Stomach (tissue), 9 donors: ENCODE results near the gene MDFI. TPM values are rescaled to one million over a fixed set of nuclear protein-coding genes. Genes with fewer than 3 reads are reported as not detected.

Experiments
- DNase-seq, 2 donors: peaks; one replicate each; pipeline versions ENCODE4 v3.0.0 to v3.0.0-alpha.2; 2013 to 2019
- H3K27ac ChIP-seq, 5 donors: fragments of 200-600 bp in 4 of 5; sonication (generic) in 4 of 5; one replicate each; pipeline ENCODE4 v1.5.1; 2013 to 2019; ENCODE audit warnings: mild to moderate bottlenecking in 1 of 5, moderate library complexity in 1 of 5
- H3K27me3 ChIP-seq, 3 donors: fragments of 200-600 bp; sonication (generic); one replicate each; pipeline ENCODE4 v1.5.1; 2017 to 2019; ENCODE audit warnings: mixed run types in 1 of 3
- H3K36me3 ChIP-seq, 4 donors: fragments of 200-600 bp; sonication (generic); 1 replicate in 3 of 4; 2 replicates in 1 of 4; pipeline ENCODE4 v1.5.1; 2016 to 2019
- H3K4me1 ChIP-seq, 4 donors: fragments of 200-600 bp; sonication (generic); one replicate each; pipeline ENCODE4 v1.5.1; 2016 to 2019
- H3K4me3 ChIP-seq, 4 donors: fragments of 200-600 bp; sonication (generic) in 3 of 4; one replicate each; pipeline ENCODE4 v1.5.1; 2016 to 2019; ENCODE audit warnings: mild to moderate bottlenecking in 1 of 4
- H3K9me3 ChIP-seq, 4 donors: fragments of 200-600 bp; sonication (generic); one replicate each; pipeline ENCODE4 v1.5.1; 2016 to 2019
- EP300 ChIP-seq: sonication (generic); formaldehyde crosslinking; IDR thresholded peaks from one replicate; pipeline ENCODE4 v1.6.1; 2017; ENCODE audit warnings: antibody characterized with exemption
- POLR2A ChIP-seq, 4 donors: fragments of 450-650 bp; IDR thresholded peaks; one replicate each; pipeline ENCODE4 v1.6.1; 2016; ENCODE audit warnings: antibody characterized with exemption in 4 of 4, control low read depth in 2 of 4, mild to moderate bottlenecking in 1 of 4, moderate library complexity in 1 of 4
- POLR2AphosphoS5 ChIP-seq, 3 donors: sonication (generic); formaldehyde crosslinking; IDR thresholded peaks; one replicate each; pipeline ENCODE4 v1.6.1; 2016; ENCODE audit warnings: antibody characterized with exemption in 3 of 3
- WGBS, 5 donors: extraction: QIAGEN DNeasy Blood & Tissue Kit in 3 of 5; methylation state at CpG; one replicate each; pipeline versions ENCODE4 v1.1.5 to v1.1.7; 2013 to 2018; 5-methylcytosine and 5-hydroxymethylcytosine counted together
- intact Hi-C: fragments of 100-400 bp; cut with DNase I; formaldehyde crosslinking; loops from one replicate; pipeline ENCODE4 v1.15.1; 2023; ENCODE audit warnings: low total_unique reads
- polyA plus RNA-seq, 3 donors: library from polyadenylated mRNA; stranded (reverse); fragments of 200-250 nt; gene quantifications; one replicate each; pipeline ENCODE4 v1.2.3, GENCODE V29; 2013
- total RNA-seq, 5 donors: library from RNA; depleted of rRNA; stranded (reverse); fragments of >200 nt; gene quantifications; one replicate each; pipeline versions ENCODE4 v1.1.0 to v1.2.3, GENCODE V29; 2014 to 2016
- TF ChIP-seq, protein P1 (sequence below), 7 experiments: fragments of 450-650 bp in 4 of 7; fragments of 200-600 bp in 3 of 7; sonication (generic) in 3 of 7; IDR thresholded peaks; one replicate each; pipeline ENCODE4 v1.5.1; 2016 to 2019; ENCODE audit warnings: antibody characterized with exemption in 7 of 7, control low read depth in 2 of 7, mild to moderate bottlenecking in 1 of 7
- donor health status: healthy with polysubstance abuse.
- donor health status: Bipolar disorder and iron deficiency.
- donor health status: healthy.

MDFI gene
- total and polyA plus RNA-seq, 8 donors: 3.7 to 17.2 (median 8.3) TPM; not detected in 1

DNA sequence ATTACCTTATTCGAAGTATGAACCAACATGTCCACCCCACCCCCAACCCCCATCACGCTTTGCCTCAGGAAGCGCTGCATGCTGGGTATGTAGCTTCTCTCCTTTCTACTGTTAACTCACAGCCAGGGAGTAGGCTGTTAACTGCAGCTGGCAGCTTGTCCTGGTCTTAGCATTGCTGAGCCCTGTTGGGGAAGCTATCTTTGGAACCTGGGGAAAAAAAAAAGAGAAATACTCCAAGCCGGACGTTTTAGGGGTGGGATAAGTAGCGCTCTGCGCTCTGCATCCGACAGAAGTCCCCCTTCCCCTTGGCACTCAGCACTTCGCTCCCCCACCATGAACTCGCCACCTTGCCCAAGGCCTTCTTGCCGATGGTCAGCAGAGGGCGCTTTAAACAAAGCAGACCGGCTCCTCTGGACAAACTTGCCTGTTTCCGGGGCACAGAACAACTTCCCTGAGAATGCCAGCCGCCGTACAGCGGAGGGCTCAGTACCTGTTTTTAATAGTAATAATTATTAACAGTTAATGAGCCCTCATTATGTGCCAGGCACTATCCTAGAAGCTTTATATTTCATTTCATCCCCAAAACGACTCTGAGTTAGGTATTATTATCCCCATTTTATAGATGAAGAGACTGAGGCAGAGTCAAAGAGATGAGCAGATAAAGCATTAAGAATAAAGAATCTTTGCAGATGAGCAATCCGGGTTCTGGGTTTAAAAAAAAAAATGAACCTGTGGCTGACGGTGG is 35.2 kb upstream of the MDFI start:
- H3K27me3 ChIP-seq: peaks cover 0 to 7% (median 0%) of the 10 kb centered on the region in 3 donors
- peak overlapping the region in 1 of 4 donors; percentile 6 for H3K4me3 ChIP-seq
- H3K9me3 ChIP-seq: no peaks in the 10 kb centered on the region
- H3K4me1 ChIP-seq: peaks cover 3 to 30% (median 22%) of the 10 kb centered on the region in 4 donors
- H3K36me3 ChIP-seq: peaks cover 12 to 29% (median 27%) of the 10 kb centered on the region in 4 donors
- TF ChIP-seq POLR2AphosphoS5 (IDR thresholded peaks at IDR 0.05) (peak in 1 of 3 donors; percentile 58), EP300 (no peak), POLR2A (IDR thresholded peaks at IDR 0.05) (no peak)
- TF ChIP-seq, protein P1, sequence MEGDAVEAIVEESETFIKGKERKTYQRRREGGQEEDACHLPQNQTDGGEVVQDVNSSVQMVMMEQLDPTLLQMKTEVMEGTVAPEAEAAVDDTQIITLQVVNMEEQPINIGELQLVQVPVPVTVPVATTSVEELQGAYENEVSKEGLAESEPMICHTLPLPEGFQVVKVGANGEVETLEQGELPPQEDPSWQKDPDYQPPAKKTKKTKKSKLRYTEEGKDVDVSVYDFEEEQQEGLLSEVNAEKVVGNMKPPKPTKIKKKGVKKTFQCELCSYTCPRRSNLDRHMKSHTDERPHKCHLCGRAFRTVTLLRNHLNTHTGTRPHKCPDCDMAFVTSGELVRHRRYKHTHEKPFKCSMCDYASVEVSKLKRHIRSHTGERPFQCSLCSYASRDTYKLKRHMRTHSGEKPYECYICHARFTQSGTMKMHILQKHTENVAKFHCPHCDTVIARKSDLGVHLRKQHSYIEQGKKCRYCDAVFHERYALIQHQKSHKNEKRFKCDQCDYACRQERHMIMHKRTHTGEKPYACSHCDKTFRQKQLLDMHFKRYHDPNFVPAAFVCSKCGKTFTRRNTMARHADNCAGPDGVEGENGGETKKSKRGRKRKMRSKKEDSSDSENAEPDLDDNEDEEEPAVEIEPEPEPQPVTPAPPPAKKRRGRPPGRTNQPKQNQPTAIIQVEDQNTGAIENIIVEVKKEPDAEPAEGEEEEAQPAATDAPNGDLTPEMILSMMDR (IDR thresholded peaks at IDR 0.05): peak in 5 of 7 experiments; percentile 82 to 89 (median 84)
- WGBS, 5 donors: 4 to 6% (median 4%) methylated on average over 20 of the region's 20 CpGs
- DNase-seq: peak; percentile 79 to 96
- H3K27ac ChIP-seq: peak overlapping the region in 3 of 5 donors; percentile 23 to 62 (median 46)
- intact Hi-C loops: loop anchor here (5.0 kb wide), 1 partner anchor 79 kb away; no protein-coding TSS in a partner anchor

DNA sequence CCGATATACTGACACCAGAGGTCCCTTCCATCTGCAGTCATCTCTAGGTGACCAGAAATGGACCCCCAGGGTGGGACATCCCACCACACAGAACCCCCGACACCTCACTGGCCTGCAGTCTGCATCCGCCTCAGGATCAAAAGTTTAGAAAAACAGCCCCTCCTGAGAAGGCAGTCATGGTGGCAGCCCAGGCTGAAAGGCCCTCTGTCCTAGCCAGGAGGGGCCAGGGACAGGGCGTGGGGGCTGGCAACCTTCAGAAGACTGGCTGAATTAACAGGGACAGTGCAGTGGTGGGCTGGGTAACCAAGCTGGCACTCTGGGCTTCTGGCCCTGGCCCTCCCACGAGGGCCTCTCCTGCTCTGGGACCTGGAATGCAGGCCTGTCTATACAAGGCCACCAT is 34.3 kb upstream of the MDFI start:
- Histone ChIP-seq H3K9me3 (no peaks in the 10 kb centered on the region), H3K27me3 (peaks cover 0 to 7% (median 0%) of the 10 kb centered on the region in 3 donors), H3K27ac (no peak overlapping the region), H3K36me3 (peaks cover 4 to 19% (median 17%) of the 10 kb centered on the region in 4 donors), H3K4me3 (no peak overlapping the region), H3K4me1 (peaks cover 3 to 25% (median 19%) of the 10 kb centered on the region in 4 donors)
- intact Hi-C loops: loop anchor here (5.0 kb wide), 1 partner anchor 78 kb away; no protein-coding TSS in a partner anchor
- DNase-seq: no peak
- TF ChIP-seq POLR2A (IDR thresholded peaks at IDR 0.05) (no peak), EP300 (no peak)
- WGBS, 5 donors: 59 to 75% (median 62%) methylated on average over 4 to 5 of the region's 5 CpGs

DNA sequence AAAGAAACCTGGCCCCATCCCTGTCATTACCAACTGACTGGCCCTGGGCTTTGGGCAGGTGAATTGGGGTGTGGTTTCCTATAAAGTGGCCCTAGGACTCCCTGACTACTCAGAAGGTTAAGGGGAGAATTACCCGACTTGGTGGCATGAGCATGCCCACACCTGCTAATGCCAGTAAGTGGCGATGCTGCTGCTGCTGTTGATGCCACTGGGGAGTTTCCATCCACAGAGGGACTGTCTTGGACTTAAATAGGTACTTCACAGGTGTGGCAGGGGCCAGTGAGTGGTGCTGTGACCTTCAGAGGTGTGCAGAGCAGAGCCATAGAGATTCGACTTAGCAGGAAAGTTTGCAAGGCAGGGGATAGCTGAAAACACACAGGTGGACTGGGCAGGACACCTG is 32.6 kb upstream of the MDFI start:
- Histone ChIP-seq H3K9me3 (no peaks in the 10 kb centered on the region), H3K4me1 (peaks cover 3 to 21% (median 18%) of the 10 kb centered on the region in 4 donors), H3K27me3 (peaks cover 0 to 7% (median 0%) of the 10 kb centered on the region in 3 donors), H3K36me3 (peaks cover 0 to 3% (median 2%) of the 10 kb centered on the region in 4 donors), H3K4me3 (no peak overlapping the region), H3K27ac (no peak overlapping the region)
- intact Hi-C loops: no loop called here
- no peak for DNase-seq
- TF ChIP-seq POLR2AphosphoS5 (IDR thresholded peaks at IDR 0.05) (no peak), POLR2A (IDR thresholded peaks at IDR 0.05) (no peak)
- WGBS, 5 donors: 31 to 62% (median 38%) methylated on average over 3 of the region's 3 CpGs

DNA sequence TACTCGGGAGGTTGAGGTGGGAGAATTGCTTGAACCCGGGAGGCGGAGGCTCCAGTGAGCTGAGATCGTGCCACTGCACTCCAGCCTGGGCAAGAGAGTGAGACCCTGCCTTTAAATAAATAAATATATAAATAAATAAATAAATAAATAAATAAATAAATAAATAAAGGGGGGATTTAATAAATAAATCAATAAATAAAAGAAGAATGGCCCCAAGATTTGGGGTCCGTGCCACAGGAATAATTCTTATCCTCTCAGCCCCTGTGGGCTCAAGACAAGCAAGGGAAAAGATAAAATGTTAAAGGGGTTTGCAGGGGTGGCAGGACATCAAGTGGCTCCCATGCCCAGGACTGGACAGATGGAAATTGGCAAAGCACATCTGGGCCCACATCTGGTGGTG is 31.2 kb upstream of the MDFI start:
- WGBS, 5 donors: 88 to 95% (median 94%) methylated on average over 4 to 5 of the region's 5 CpGs
- no peak overlapping the region for H3K27ac ChIP-seq
- H3K9me3 ChIP-seq: no peaks in the 10 kb centered on the region
- DNase-seq: no peak
- intact Hi-C loops: no loop called here
- no peak overlapping the region for H3K4me3 ChIP-seq
- H3K4me1 ChIP-seq: peaks cover 3 to 16% (median 15%) of the 10 kb centered on the region in 4 donors
- no peaks in the 10 kb centered on the region for H3K36me3 ChIP-seq
- TF ChIP-seq POLR2AphosphoS5 (IDR thresholded peaks at IDR 0.05) (no peak), POLR2A (IDR thresholded peaks at IDR 0.05) (no peak), EP300 (no peak)
- TF ChIP-seq, protein P1 (IDR thresholded peaks at IDR 0.05): no peak
- peaks cover 0 to 7% (median 0%) of the 10 kb centered on the region in 3 donors for H3K27me3 ChIP-seq

DNA sequence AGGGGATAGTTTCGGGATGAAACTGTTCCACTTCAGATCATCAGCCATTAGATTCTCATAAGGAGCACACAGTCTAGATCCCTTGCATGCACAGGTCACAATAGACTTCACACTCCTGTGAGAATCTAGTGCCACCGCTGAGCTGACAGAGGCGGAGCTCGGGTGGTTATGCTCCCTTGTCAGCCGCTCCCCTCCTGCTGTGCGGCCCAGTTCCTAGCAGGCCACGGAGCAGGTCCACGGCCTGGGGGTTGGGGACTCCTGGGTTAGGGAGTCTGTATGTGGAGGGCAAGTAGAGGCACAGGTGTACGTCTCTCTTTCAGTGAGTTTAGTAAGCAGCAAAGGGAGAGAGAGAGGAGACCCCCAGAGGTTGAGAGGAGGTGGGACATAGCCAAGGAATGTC is 30.5 kb upstream of the MDFI start:
- intact Hi-C loops: no loop called here
- Histone ChIP-seq H3K27ac (no peak overlapping the region), H3K4me3 (no peak overlapping the region), H3K9me3 (no peaks in the 10 kb centered on the region), H3K27me3 (peaks cover 0 to 7% (median 0%) of the 10 kb centered on the region in 3 donors), H3K4me1 (peaks cover 3 to 9% (median 8%) of the 10 kb centered on the region in 4 donors), H3K36me3 (no peaks in the 10 kb centered on the region)
- no peak for TF ChIP-seq POLR2AphosphoS5 (IDR thresholded peaks at IDR 0.05)
- TF ChIP-seq POLR2A (IDR thresholded peaks at IDR 0.05): no peak
- no peak for TF ChIP-seq EP300
- TF ChIP-seq, protein P1 (IDR thresholded peaks at IDR 0.05): no peak
- no peak for DNase-seq
- 58 to 83% (median 77%) methylated on average over 9 of the region's 9 CpGs for WGBS, 5 donors
